SU-DHL-6 (cell line): ENCODE data around the gene IPCEF1.

Source experiments
- CTCF ChIP-seq: fragments of 200-600 bp; sonication (generic); IDR thresholded peaks from one replicate; pipeline ENCODE4 v1.5.1; 2017; ENCODE audit warnings: antibody characterized with exemption, mild to moderate bottlenecking, low read length, moderate library complexity; ENCODE audit not compliant: insufficient read depth, poor library complexity, severe bottlenecking
- EZH2phosphoT487 ChIP-seq: fragments of 200-600 bp; sonication (generic), shearing (Covaris generic); conservative IDR thresholded peaks from 2 replicates; pipeline ENCODE4 v1.6.1; 2018; ENCODE audit warnings: mild to moderate bottlenecking, antibody characterized with exemption, low read length, moderate library complexity, mixed read lengths

DNA sequence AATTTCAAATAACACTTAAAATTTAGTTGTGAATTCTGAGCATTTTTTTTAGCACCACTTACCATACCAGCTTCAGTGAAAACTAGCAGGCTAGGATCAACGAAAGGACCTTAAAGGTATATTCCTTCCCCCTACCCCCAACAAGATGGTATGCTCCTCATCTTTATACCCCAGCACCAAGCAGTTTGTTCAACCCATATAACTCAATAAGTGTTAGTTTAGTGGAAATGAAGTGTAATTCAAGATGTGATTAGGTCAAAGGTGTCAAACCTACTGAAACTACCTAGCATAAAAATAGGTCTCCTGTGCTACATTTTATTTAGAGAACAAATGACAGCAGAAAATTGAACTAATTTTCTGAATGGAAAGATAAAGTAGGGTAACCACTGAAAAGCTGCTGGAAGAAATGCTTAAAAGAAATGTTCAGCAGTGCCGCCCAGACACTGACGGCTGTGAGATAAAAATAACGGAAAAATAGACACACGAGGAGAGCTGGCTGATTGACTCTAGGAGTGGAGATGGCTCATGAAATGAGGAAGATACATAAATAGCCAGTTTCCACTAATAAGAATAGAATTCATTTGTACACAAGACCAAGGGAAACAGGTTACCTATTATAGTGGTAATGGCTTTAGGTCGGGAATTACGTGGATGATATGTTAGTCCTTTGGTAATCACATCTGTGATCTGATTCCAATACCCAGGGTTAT, 94.8 kb downstream of the IPCEF1 start:
- TF ChIP-seq CTCF: no peak
- no peak for TF ChIP-seq EZH2phosphoT487
